PFSK-1 (cell line): ENCODE measurements around the gene MARCHF3.

Source experiments
- POLR2AphosphoS5 ChIP-seq: IDR thresholded peaks from 2 replicates; pipeline ENCODE4 v1.6.1; 2012; ENCODE audit warnings: low read depth, mild to moderate bottlenecking, control low read depth, low read length, moderate library complexity
- TAF1 ChIP-seq: IDR thresholded peaks from 2 replicates; pipeline ENCODE4 v1.6.1; 2012; ENCODE audit warnings: low read length, control low read depth, borderline replicate concordance; ENCODE audit not compliant: insufficient read depth
- TF ChIP-seq, protein P1 (sequence below), 2 experiments: IDR thresholded peaks; 2 replicates each; pipeline versions ENCODE4 v1.6.1 to v1.8.0; 2011 to 2012; ENCODE audit warnings: low read depth in 2 of 2, low read length in 2 of 2, control low read depth in 1 of 2, inconsistent platforms in 1 of 2, mild to moderate bottlenecking in 1 of 2, moderate library complexity in 1 of 2; ENCODE audit not compliant: insufficient read depth in 1 of 2

DNA sequence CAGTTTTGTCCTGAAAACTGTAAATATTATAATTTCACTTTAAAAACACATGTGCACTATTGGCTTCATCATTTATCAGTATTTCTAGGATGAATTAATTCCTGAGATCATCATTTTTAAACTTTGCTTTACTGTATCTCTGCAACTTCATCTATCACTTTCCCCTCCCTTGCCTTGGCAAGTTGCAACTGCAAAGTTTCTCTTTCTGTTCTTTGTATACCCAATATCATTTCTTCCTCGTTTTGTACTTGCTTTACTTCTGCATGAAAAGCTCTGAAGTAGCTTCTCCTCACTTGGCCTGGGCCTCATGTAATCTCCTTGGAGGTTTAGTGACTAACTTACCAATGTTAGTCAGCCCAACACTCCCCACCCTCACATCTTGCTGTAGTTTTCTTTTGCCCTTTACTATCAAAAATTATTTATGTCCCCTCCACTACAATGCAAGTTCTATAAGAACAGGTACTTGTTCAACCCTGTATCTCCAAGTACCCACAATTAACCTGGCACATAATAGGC lies 30.2 kb upstream of the MARCHF3 start:
- no peak for TF ChIP-seq POLR2AphosphoS5
- TF ChIP-seq TAF1 = no peak
- TF ChIP-seq, protein P1, sequence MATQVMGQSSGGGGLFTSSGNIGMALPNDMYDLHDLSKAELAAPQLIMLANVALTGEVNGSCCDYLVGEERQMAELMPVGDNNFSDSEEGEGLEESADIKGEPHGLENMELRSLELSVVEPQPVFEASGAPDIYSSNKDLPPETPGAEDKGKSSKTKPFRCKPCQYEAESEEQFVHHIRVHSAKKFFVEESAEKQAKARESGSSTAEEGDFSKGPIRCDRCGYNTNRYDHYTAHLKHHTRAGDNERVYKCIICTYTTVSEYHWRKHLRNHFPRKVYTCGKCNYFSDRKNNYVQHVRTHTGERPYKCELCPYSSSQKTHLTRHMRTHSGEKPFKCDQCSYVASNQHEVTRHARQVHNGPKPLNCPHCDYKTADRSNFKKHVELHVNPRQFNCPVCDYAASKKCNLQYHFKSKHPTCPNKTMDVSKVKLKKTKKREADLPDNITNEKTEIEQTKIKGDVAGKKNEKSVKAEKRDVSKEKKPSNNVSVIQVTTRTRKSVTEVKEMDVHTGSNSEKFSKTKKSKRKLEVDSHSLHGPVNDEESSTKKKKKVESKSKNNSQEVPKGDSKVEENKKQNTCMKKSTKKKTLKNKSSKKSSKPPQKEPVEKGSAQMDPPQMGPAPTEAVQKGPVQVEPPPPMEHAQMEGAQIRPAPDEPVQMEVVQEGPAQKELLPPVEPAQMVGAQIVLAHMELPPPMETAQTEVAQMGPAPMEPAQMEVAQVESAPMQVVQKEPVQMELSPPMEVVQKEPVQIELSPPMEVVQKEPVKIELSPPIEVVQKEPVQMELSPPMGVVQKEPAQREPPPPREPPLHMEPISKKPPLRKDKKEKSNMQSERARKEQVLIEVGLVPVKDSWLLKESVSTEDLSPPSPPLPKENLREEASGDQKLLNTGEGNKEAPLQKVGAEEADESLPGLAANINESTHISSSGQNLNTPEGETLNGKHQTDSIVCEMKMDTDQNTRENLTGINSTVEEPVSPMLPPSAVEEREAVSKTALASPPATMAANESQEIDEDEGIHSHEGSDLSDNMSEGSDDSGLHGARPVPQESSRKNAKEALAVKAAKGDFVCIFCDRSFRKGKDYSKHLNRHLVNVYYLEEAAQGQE (IDR thresholded peaks at IDR 0.05; ENCODE audit: insufficient read depth in 1 of 2, low read depth in 2 of 2, low read length in 2 of 2) = no peak
